GM19438 (cell line): ENCODE measurements around the gene XYLT2.
"Not testable (repeated sequence)": the region's sequence is repeated elsewhere in the genome, so short reads cannot be mapped to it uniquely, and the experiment has no call there.

Experiments used
- ATAC-seq: cut with Tn5 transposase; IDR thresholded peaks from one replicate; pipeline ENCODE4 v1.9.1; 2021; ENCODE audit warnings: low read depth; ENCODE audit not compliant: unreplicated experiment

Gene XYLT2

GRCh38 chr17:50345432-50346312, at the start of gene XYLT2:
XYLT2 (plus strand) TSS chr17:50346126; CDS start chr17:50346141, 15 bp downstream.
- peak; percentile 75 for ATAC-seq

GRCh38 chr17:50297407-50297865, 48.5 kb upstream of the XYLT2 start:
- no peak for ATAC-seq

- ATAC-seq, result no peak
Measured at GRCh38 chr17:50298018-50298417, 47.9 kb upstream of the XYLT2 start.

GRCh38 chr17:50299776-50300175, 46.1 kb upstream of the XYLT2 start:
- ATAC-seq, result no peak

- not testable (repeated sequence) for ATAC-seq
Measured at GRCh38 chr17:50300824-50301223, 45.1 kb upstream of the XYLT2 start.

GRCh38 chr17:50301891-50302584, 43.9 kb upstream of the XYLT2 start:
- no peak for ATAC-seq

- no peak for ATAC-seq
Measured at GRCh38 chr17:50303051-50303450, 42.9 kb upstream of the XYLT2 start.

GRCh38 chr17:50303596-50303995, 42.3 kb upstream of the XYLT2 start:
- no peak for ATAC-seq

GRCh38 chr17:50304781-50305404, 41.0 kb upstream of the XYLT2 start:
- ATAC-seq, result no peak

- no peak for ATAC-seq
Measured at GRCh38 chr17:50307654-50308053, 38.3 kb upstream of the XYLT2 start.

GRCh38 chr17:50308666-50309065, 37.3 kb upstream of the XYLT2 start:
- no peak for ATAC-seq

GRCh38 chr17:50310455-50311111, 35.3 kb upstream of the XYLT2 start:
- no peak for ATAC-seq

- ATAC-seq, result no peak
Measured at GRCh38 chr17:50311112-50311460, 34.8 kb upstream of the XYLT2 start.

GRCh38 chr17:50311483-50311882, 34.4 kb upstream of the XYLT2 start:
- ATAC-seq, result no peak

GRCh38 chr17:50312308-50312707, 33.6 kb upstream of the XYLT2 start:
- no peak for ATAC-seq

GRCh38 chr17:50314456-50315011, 31.4 kb upstream of the XYLT2 start:
- no peak for ATAC-seq

GRCh38 chr17:50316016-50316587, 29.8 kb upstream of the XYLT2 start:
- ATAC-seq, result no peak

GRCh38 chr17:50316660-50317059, 29.3 kb upstream of the XYLT2 start:
- ATAC-seq, result not testable (repeated sequence)

- no peak for ATAC-seq
Measured at GRCh38 chr17:50317121-50317520, 28.8 kb upstream of the XYLT2 start.
